Measurements from ENCODE around the gene PLXND1. TPM values are rescaled to one million over a fixed set of nuclear protein-coding genes. Genes with fewer than 3 reads are reported as not detected.
A peak's percentile ranks its signal among the peaks of the same experiment; 100 is the strongest.

The PLXND1 gene
- total RNA-seq, 4 donors from 2014 or later = 50.5 to 89.9 (median 76.6) TPM

DNA sequence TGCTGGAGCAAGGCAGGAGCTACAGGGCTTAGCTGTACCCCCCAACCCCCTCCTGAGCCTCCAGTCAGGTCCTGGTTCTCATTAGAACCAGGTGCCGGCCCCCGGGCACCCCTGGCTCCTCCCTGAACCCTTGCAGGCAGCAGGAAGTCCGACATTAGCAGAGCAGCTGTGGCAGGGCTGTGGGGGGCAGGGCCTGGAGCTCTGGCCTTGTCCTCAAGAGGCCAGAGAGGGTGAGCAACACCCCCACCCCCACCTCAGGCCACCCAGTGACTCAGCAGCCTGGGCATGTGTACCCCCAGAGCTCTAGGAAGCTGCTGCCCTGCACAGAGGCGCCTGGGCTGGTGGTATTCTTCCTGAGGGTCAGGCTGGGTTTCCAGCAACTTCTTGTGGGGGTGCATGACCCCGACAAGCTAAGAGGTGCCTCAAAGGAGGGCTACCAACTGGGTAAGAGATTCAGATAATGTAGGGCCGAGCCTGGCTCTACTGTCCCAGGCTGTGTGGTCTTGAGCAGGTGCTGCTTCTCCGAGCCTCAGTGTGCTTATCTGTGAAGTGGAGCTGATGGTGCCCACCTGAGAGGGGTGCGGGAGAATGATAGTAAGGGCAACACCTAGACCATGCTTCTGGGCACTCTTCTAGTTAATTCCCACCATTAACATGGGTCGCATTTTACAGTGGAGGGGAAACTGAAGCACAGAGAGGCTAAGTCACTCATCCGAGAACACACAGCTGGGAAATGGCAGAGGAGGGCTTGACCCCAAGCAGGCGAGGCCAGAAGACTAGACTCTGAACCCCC, 47.5 kb downstream of the PLXND1 start:
- Histone ChIP-seq H3K4me1 (peaks cover 70 to 89% (median 79%) of the 10 kb centered on the region in 4 donors), H3K36me3 (peaks cover 10 to 82% (median 64%) of the 10 kb centered on the region in 4 donors), H3K9me3 (no peaks in the 10 kb centered on the region), H3K27ac (replicated peaks in 1 of 4) (peak overlapping the region; percentile 2 to 47 (median 10)), H3K27me3 (no peaks in the 10 kb centered on the region), H3K4me3 (no peak overlapping the region)
- intact Hi-C loops (cut with DNase I) = no loop called here
- no peak for TF ChIP-seq CTCF (IDR thresholded peaks at IDR 0.05)
- no peak for TF ChIP-seq POLR2AphosphoS5 (IDR thresholded peaks at IDR 0.05)
- no peak for TF ChIP-seq POLR2A (IDR thresholded peaks at IDR 0.05; ENCODE audit: low read depth)
- no peak for TF ChIP-seq EP300 (IDR thresholded peaks at IDR 0.05)
- no peak for DNase-seq (ENCODE audit: extremely low spot score)
- 100% methylated on average over 3 of the region's 11 CpGs for WGBS

GRCh38 chr3:129558081-129558771, 48.2 kb downstream of the PLXND1 start:
- peaks cover 70 to 89% (median 81%) of the 10 kb centered on the region in 4 donors for H3K4me1 ChIP-seq
- intact Hi-C loops (cut with DNase I) = no loop called here

DNA sequence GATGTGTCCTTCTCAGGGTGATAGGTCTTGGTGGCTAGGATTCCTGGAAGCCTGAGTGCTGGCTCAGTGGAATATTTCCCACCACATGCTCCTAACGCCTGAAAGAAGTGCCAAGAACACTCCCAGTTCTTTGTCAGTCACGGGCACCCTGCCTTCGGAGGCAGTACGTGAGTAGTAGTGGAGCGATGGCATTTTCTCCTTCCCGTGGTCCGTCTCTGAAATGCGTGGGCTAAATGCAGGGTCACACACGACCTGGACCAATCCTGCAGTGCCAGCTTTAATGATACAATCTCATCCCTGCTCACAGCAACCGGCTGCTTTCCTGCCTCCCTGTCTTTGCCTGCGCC, 49.0 kb downstream of the PLXND1 start:
- Histone ChIP-seq H3K4me3 (no peak overlapping the region), H3K9me3 (no peaks in the 10 kb centered on the region), H3K27me3 (no peaks in the 10 kb centered on the region), H3K36me3 (peaks cover 10 to 67% (median 54%) of the 10 kb centered on the region in 4 donors), H3K4me1 (peaks cover 74 to 94% (median 85%) of the 10 kb centered on the region in 4 donors), H3K27ac (replicated peaks in 1 of 4) (peak overlapping the region in 2 of 4 donors; percentile 38 to 47)
- 34% methylated on average over 7 of the region's 11 CpGs for WGBS
- TF ChIP-seq EP300 (IDR thresholded peaks at IDR 0.05) (no peak), POLR2AphosphoS5 (IDR thresholded peaks at IDR 0.05) (peak in 1 of 2 donors; percentile 15), CTCF (IDR thresholded peaks at IDR 0.05) (no peak), POLR2A (IDR thresholded peaks at IDR 0.05; ENCODE audit: low read depth) (no peak)
- no peak for DNase-seq (ENCODE audit: extremely low spot score)
- intact Hi-C loops (cut with DNase I) = no loop called here

More at GRCh38 chr3:129558081-129558771, 48.2 kb downstream of the PLXND1 start:
- H3K27me3 ChIP-seq = no peaks in the 10 kb centered on the region
- DNase-seq (ENCODE audit: extremely low spot score) = no peak
- no peaks in the 10 kb centered on the region for H3K9me3 ChIP-seq
- peaks cover 10 to 74% (median 61%) of the 10 kb centered on the region in 4 donors for H3K36me3 ChIP-seq
- TF ChIP-seq CTCF (IDR thresholded peaks at IDR 0.05) (no peak), POLR2AphosphoS5 (IDR thresholded peaks at IDR 0.05) (no peak), POLR2A (IDR thresholded peaks at IDR 0.05; ENCODE audit: low read depth) (no peak)
- H3K27ac ChIP-seq (replicated peaks in 1 of 4) = peak overlapping the region; percentile 4 to 47 (median 28)
- H3K4me3 ChIP-seq = no peak overlapping the region
- 87% methylated on average over 10 of the region's 15 CpGs for whole genome bisulfite sequencing

- H3K4me3 ChIP-seq = no peak overlapping the region
- WGBS = 86% methylated on average over 31 of the region's 31 CpGs
- peaks cover 10 to 62% (median 50%) of the 10 kb centered on the region in 4 donors for H3K36me3 ChIP-seq
- no peaks in the 10 kb centered on the region for H3K27me3 ChIP-seq
- TF ChIP-seq EP300 (IDR thresholded peaks at IDR 0.05) (no peak), POLR2AphosphoS5 (IDR thresholded peaks at IDR 0.05) (no peak), CTCF (IDR thresholded peaks at IDR 0.05) (no peak), POLR2A (IDR thresholded peaks at IDR 0.05; ENCODE audit: low read depth) (no peak)
- H3K9me3 ChIP-seq = no peaks in the 10 kb centered on the region
- H3K27ac ChIP-seq (replicated peaks in 1 of 4) = peak overlapping the region in 1 of 4 donors; percentile 47
- DNase-seq (ENCODE audit: extremely low spot score) = no peak
- H3K4me1 ChIP-seq = peaks cover 71 to 90% (median 82%) of the 10 kb centered on the region in 4 donors
- intact Hi-C loops (cut with DNase I) = no loop called here
Observed at GRCh38 chr3:129556890-129557547, 49.5 kb downstream of the PLXND1 start.
